WTC11 (cell line): ENCODE measurements around the gene SELENOW. TPM values are rescaled to one million over a fixed set of nuclear protein-coding genes. Genes with fewer than 3 reads are reported as not detected.

ENCODE experiments used
- ATAC-seq: fragments of 200-7000 bp; cut with Tn5 transposase; 2 replicates; pipeline ENCODE4 v1.10.0; 2021; ENCODE audit warnings: mild to moderate bottlenecking, moderate library complexity
- CTCF ChIA-PET: fragments of 300-600 bp; sonication (Branson Sonifier 250); formaldehyde crosslinking; loops from one replicate; lab custom pipeline; 2021; ENCODE audit warnings: antibody characterized with exemption; lab: Charles Lee
- POLR2A ChIA-PET: fragments of 350-600 bp; sonication (Branson Sonifier 250); formaldehyde crosslinking; loops from one replicate; lab custom pipeline; 2021; ENCODE audit warnings: antibody characterized with exemption; lab: Charles Lee
- DNase-seq: peaks from one replicate; pipeline ENCODE4 v3.0.0; 2021; ENCODE audit warnings: low spot score
- H3K27ac Mint-ChIP-seq: 2 replicates; pipeline ENCODE4 v1.8.0; 2021; ENCODE audit warnings: mixed read lengths
- H3K27me3 Mint-ChIP-seq: 2 replicates; pipeline ENCODE4 v1.8.0; 2021; ENCODE audit warnings: low read depth, mild to moderate bottlenecking, moderate library complexity, mixed read lengths
- H3K36me3 Mint-ChIP-seq: 2 replicates; pipeline ENCODE4 v1.8.0; 2021; ENCODE audit warnings: mixed read lengths
- H3K4me1 Mint-ChIP-seq: 2 replicates; pipeline ENCODE4 v1.8.0; 2022; ENCODE audit warnings: mixed read lengths
- H3K4me3 Mint-ChIP-seq: 2 replicates; pipeline ENCODE4 v1.8.0; 2021; ENCODE audit warnings: mild to moderate bottlenecking, moderate library complexity, mixed read lengths
- H3K9me3 Mint-ChIP-seq: 2 replicates; pipeline ENCODE4 v1.8.0; 2021; ENCODE audit warnings: mixed read lengths
- AFF4 ChIP-seq: sonication (generic); formaldehyde crosslinking; IDR thresholded peaks from 2 replicates; pipeline ENCODE4 v1.8.1; 2023; ENCODE audit warnings: mild to moderate bottlenecking, missing genetic modification reagents, borderline replicate concordance
- ARID4B ChIP-seq: sonication (generic); formaldehyde crosslinking; IDR thresholded peaks from 2 replicates; pipeline ENCODE4 v1.8.0; 2023; ENCODE audit warnings: missing genetic modification reagents, mild to moderate bottlenecking, borderline replicate concordance
- ATF3 ChIP-seq: sonication (generic); formaldehyde crosslinking; conservative IDR thresholded peaks from 2 replicates; pipeline ENCODE4 v1.8.1; 2022; ENCODE audit warnings: mild to moderate bottlenecking, missing genetic modification reagents
- FOXJ3 ChIP-seq: sonication (generic); formaldehyde crosslinking; IDR thresholded peaks from 2 replicates; pipeline ENCODE4 v1.9.0; 2021; ENCODE audit warnings: missing genetic modification reagents, mild to moderate bottlenecking, borderline replicate concordance
- GRHL2 ChIP-seq: fragments of 250-450 bp; sonication (Bioruptor Pico); IDR thresholded peaks from 2 replicates; pipeline ENCODE4 v1.8.0; 2022; ENCODE audit warnings: mild to moderate bottlenecking, moderate library complexity; ENCODE audit not compliant: insufficient replicate concordance, severe bottlenecking
- IRF2 ChIP-seq: sonication (generic); formaldehyde crosslinking; IDR thresholded peaks from 2 replicates; pipeline ENCODE4 v1.8.0; 2022; ENCODE audit warnings: low read depth, missing genetic modification reagents, borderline replicate concordance
- KAT7 ChIP-seq: sonication (generic); formaldehyde crosslinking; IDR thresholded peaks from 2 replicates; pipeline ENCODE4 v1.8.1; 2023; ENCODE audit warnings: missing genetic modification reagents, mild to moderate bottlenecking, borderline replicate concordance
- NR2C2 ChIP-seq: sonication (generic); formaldehyde crosslinking; IDR thresholded peaks from 2 replicates; pipeline ENCODE4 v1.8.0; 2022; ENCODE audit warnings: mild to moderate bottlenecking, missing genetic modification reagents
- OVOL2 ChIP-seq: fragments of 250-450 bp; sonication (Bioruptor Pico); IDR thresholded peaks from 2 replicates; pipeline ENCODE4 v1.9.0; 2021; ENCODE audit warnings: mild to moderate bottlenecking, borderline replicate concordance
- PRDM15 ChIP-seq: sonication (generic); formaldehyde crosslinking; IDR thresholded peaks from 2 replicates; pipeline ENCODE4 v1.8.0; 2022; ENCODE audit warnings: missing genetic modification reagents
- PREB ChIP-seq: sonication (generic); formaldehyde crosslinking; IDR thresholded peaks from 2 replicates; pipeline ENCODE4 v1.8.1; 2022; ENCODE audit warnings: mild to moderate bottlenecking, missing genetic modification reagents, moderate library complexity, borderline replicate concordance
- SOX15 ChIP-seq: fragments of 250-450 bp; sonication (Bioruptor Pico); IDR thresholded peaks from 2 replicates; pipeline ENCODE4 v1.9.0; 2021; ENCODE audit warnings: mild to moderate bottlenecking
- TP53 ChIP-seq: sonication (generic); formaldehyde crosslinking; IDR thresholded peaks from 2 replicates; pipeline ENCODE4 v1.8.1; 2023; ENCODE audit warnings: mild to moderate bottlenecking, missing genetic modification reagents
- ZNF281 ChIP-seq: sonication (generic); formaldehyde crosslinking; IDR thresholded peaks from 2 replicates; pipeline ENCODE4 v1.8.0; 2023; ENCODE audit warnings: mild to moderate bottlenecking, missing genetic modification reagents
- total RNA-seq: library from RNA; stranded (reverse); gene quantifications from 3 replicates; pipeline ENCODE4 v1.2.3, GENCODE V29; 2021
- TF ChIP-seq, protein P1 (sequence below): fragments of 250-450 bp; sonication (Bioruptor Pico); IDR thresholded peaks from 2 replicates; pipeline ENCODE4 v2.1.2; 2022; ENCODE audit warnings: mild to moderate bottlenecking, moderate library complexity
- TF ChIP-seq, protein P2 (sequence below): sonication (generic); formaldehyde crosslinking; IDR thresholded peaks from 2 replicates; pipeline ENCODE4 v1.8.0; 2022; ENCODE audit warnings: mild to moderate bottlenecking, missing genetic modification reagents

The SELENOW gene
- total RNA-seq, 1 experiment from 2014 or later: 391 TPM

DNA sequence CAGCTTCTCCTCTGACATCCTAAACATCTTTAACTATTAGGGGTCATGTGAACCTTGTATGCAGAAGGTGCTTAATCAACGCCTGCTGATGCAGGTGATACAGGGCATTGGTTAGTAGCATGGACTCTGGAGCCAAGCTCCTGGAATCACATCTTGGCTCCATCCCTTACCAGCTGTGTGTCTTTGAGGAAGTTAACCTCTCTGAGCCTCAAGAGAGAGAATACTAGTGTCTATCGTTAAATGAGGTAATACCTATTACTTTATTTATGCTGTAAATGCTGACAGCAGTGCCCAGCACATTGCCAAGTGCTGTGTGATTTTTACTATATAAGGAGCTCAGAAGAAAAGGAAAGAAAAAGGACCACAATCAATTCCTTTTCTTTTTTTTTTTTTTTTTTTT lies 11.2 kb upstream of the SELENOW start (continued):
- TF ChIP-seq ZNF281 (CRISPR knock-in tag) (no peak), IRF2 (CRISPR knock-in tag) (no peak)
- TF ChIP-seq, all 79 proteins: peak for 0

GRCh38 chr19:47768604-47769003 lies 9.9 kb upstream of the SELENOW start:
- peaks cover 23% of the 10 kb centered on the region for H3K4me1 Mint-ChIP-seq
- no peak for DNase-seq
- no peaks in the 10 kb centered on the region for H3K36me3 Mint-ChIP-seq
- CTCF ChIA-PET: interaction anchor here (0.9 to 8.5 kb wide), 3 partner anchors 11 to 56 kb away, joined by 4 to 368 read pairs (median 29); partner anchors contain the start of gene EHD2
- H3K4me3 Mint-ChIP-seq: no peak overlapping the region
- no peak for ATAC-seq
- H3K27me3 Mint-ChIP-seq: no peaks in the 10 kb centered on the region
- POLR2A ChIA-PET: no interaction called here
- H3K27ac Mint-ChIP-seq: peak overlapping the region; percentile 29; the same call in 1 of the 2 replicates
- H3K9me3 Mint-ChIP-seq: peaks cover 3% of the 10 kb centered on the region; the same call in 1 of the 2 replicates
- no peak for TF ChIP-seq AFF4 (CRISPR knock-in tag)
- TF ChIP-seq ATF3 (CRISPR knock-in tag): no peak
- no peak for TF ChIP-seq FOXJ3 (CRISPR knock-in tag)
- TF ChIP-seq PREB: no peak
- TF ChIP-seq TP53 (CRISPR knock-in tag): no peak
- no peak for TF ChIP-seq SOX15 (CRISPR knock-in tag)
- TF ChIP-seq, protein P1, sequence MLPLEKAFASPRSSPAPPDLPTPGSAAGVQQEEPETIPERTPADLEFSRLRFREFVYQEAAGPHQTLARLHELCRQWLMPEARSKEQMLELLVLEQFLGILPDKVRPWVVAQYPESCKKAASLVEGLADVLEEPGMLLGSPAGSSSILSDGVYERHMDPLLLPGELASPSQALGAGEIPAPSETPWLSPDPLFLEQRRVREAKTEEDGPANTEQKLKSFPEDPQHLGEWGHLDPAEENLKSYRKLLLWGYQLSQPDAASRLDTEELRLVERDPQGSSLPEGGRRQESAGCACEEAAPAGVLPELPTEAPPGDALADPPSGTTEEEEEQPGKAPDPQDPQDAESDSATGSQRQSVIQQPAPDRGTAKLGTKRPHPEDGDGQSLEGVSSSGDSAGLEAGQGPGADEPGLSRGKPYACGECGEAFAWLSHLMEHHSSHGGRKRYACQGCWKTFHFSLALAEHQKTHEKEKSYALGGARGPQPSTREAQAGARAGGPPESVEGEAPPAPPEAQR (CRISPR knock-in tag): no peak
- TF ChIP-seq, protein P2, sequence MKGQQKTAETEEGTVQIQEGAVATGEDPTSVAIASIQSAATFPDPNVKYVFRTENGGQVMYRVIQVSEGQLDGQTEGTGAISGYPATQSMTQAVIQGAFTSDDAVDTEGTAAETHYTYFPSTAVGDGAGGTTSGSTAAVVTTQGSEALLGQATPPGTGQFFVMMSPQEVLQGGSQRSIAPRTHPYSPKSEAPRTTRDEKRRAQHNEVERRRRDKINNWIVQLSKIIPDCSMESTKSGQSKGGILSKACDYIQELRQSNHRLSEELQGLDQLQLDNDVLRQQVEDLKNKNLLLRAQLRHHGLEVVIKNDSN (CRISPR knock-in tag): no peak
- TF ChIP-seq ARID4B (CRISPR knock-in tag): no peak
- no peak for TF ChIP-seq OVOL2
- no peak for TF ChIP-seq KAT7 (CRISPR knock-in tag)
- no peak for TF ChIP-seq PRDM15 (CRISPR knock-in tag)
- TF ChIP-seq NR2C2: no peak
- TF ChIP-seq GRHL2: no peak
